Panc1 (cell line): ENCODE results near the gene CFAP20DC. TPM values are rescaled to one million over a fixed set of nuclear protein-coding genes. Genes with fewer than 3 reads are reported as not detected.

Experiments
- ATAC-seq: fragments of 200-7000 bp; cut with Tn5 transposase; 2 replicates; pipeline ENCODE4 v1.9.1; 2020; ENCODE audit warnings: mild to moderate bottlenecking, moderate library complexity
- BruUV-seq: library from RNA; stranded (reverse); fragments of 400-500 nt; replicated peaks from 2 replicates; lab custom pipeline; 2021; lab: Mats Ljungman, UMichigan
- CTCF ChIA-PET: fragments of 300-600 bp; sonication (Branson Sonifier 250); formaldehyde crosslinking; loops from one replicate; lab custom pipeline; 2022; ENCODE audit warnings: antibody characterized with exemption; lab: Charles Lee
- POLR2A ChIA-PET: fragments of 300-600 bp; sonication (Branson Sonifier 250); formaldehyde crosslinking; loops from one replicate; lab custom pipeline; 2022; ENCODE audit warnings: antibody characterized with exemption; lab: Charles Lee
- DNase-seq: peaks from one replicate; pipeline ENCODE4 v3.0.0-alpha.2; 2010; ENCODE audit warnings: low read depth, low spot score
- H3K27ac ChIP-seq: 2 replicates; pipeline ENCODE4 v1.5.1; 2011; ENCODE audit warnings: mild to moderate bottlenecking, low read length, inconsistent platforms
- H3K27me3 ChIP-seq: fragments of 200-500 bp; sonication (Bioruptor generic); 2 replicates; pipeline ENCODE4 v1.6.0; 2014; ENCODE audit warnings: low read length, inconsistent platforms; ENCODE audit not compliant: control insufficient read depth, insufficient read depth
- H3K36me3 ChIP-seq: fragments of 200-500 bp; sonication (Bioruptor generic); 2 replicates; pipeline ENCODE4 v1.5.1; 2014; ENCODE audit warnings: inconsistent platforms, mild to moderate bottlenecking, low read length, moderate library complexity; ENCODE audit not compliant: control insufficient read depth, insufficient read depth
- H3K4me1 ChIP-seq: 2 replicates; pipeline ENCODE4 v1.5.1; 2011; ENCODE audit warnings: inconsistent platforms, mild to moderate bottlenecking, low read length, moderate library complexity; ENCODE audit not compliant: control insufficient read depth, insufficient read depth
- H3K4me3 ChIP-seq, 2 experiments: 2 replicates each; pipeline ENCODE4 v1.5.1; 2011 to 2012; ENCODE audit warnings: low read depth in 2 of 2, low read length in 2 of 2, mild to moderate bottlenecking in 2 of 2, inconsistent platforms in 1 of 2, moderate library complexity in 1 of 2
- H3K9me3 ChIP-seq: fragments of 200-500 bp; sonication (Bioruptor generic); 2 replicates; pipeline ENCODE4 v1.5.1; 2014; ENCODE audit warnings: low read depth, mild to moderate bottlenecking, inconsistent platforms, low read length, moderate library complexity; ENCODE audit not compliant: control insufficient read depth, insufficient read depth
- POLR2AphosphoS5 ChIP-seq: IDR thresholded peaks from 2 replicates; pipeline ENCODE4 v1.6.1; 2012; ENCODE audit warnings: mild to moderate bottlenecking, low read depth, low read length, moderate library complexity
- REST ChIP-seq, 2 experiments: IDR thresholded peaks; 2 replicates each; pipeline ENCODE4 v1.6.1; 2011 to 2012; ENCODE audit warnings: low read depth in 2 of 2, control low read depth in 1 of 2, low read length in 1 of 2, mild to moderate bottlenecking in 1 of 2, moderate library complexity in 1 of 2; ENCODE audit not compliant: insufficient read depth in 1 of 2
- SIN3A ChIP-seq: IDR thresholded peaks from 2 replicates; pipeline ENCODE4 v1.6.1; 2012; ENCODE audit warnings: low read depth, mild to moderate bottlenecking, low read length, moderate library complexity, borderline replicate concordance; ENCODE audit not compliant: insufficient read depth
- TCF7L2 ChIP-seq: IDR thresholded peaks from 2 replicates; pipeline ENCODE4 v1.6.1; 2011; ENCODE audit warnings: mild to moderate bottlenecking, low read depth, low read length, inconsistent platforms
- in situ Hi-C: cut with HindIII; loops from 2 replicates; pipeline ENCODE4 v1.10.0; 2016; ENCODE audit warnings: low sequenced_read_pairs, low pct_unique_long_range_greater_than_20kb
- intact Hi-C: fragments of 100-400 bp; cut with micrococcal nuclease; formaldehyde crosslinking; loops from one replicate; pipeline ENCODE4 v1.10.0; 2022; ENCODE audit not compliant: unreplicated experiment
- total RNA-seq: library from RNA; stranded (reverse); gene quantifications from one replicate; pipeline ENCODE4 v1.2.1, GENCODE V29; 2021; ENCODE audit not compliant: unreplicated experiment
- TF ChIP-seq, protein P1 (sequence below): fragments of 450-650 bp; IDR thresholded peaks from 2 replicates; pipeline ENCODE4 v1.5.1; 2017; ENCODE audit warnings: mild to moderate bottlenecking

Gene CFAP20DC
- total RNA-seq, 1 experiment from 2014 or later, result 4.0 TPM

DNA sequence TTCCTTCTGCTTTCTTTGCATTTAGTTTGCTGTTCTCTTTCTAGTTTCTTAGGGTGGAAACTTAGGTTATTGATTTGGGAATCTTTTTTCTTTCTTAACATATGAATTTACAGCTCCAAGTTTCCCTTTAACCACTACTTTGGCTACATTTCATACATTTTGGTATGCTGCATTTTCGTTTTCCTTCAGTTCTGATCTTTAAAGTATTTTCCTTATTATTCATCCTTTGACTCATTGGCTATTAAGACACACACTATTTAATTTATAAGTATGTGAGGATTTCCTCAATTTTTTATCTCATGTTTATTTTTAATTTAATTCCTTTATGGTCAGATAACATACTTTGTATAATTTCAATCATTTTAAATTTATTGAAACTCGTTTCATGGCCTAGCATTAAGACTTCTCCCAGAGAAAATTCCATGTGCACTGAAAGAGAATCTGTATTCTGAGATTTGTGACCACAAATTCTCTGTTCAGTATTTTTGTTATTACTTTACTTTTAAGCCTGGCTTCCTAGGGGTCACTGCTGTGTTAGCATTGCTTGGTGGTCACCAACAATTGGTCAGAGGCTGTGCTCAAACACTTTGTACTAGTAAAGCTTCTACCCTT lies 87.7 kb downstream of the CFAP20DC start:
- no peaks in the 10 kb centered on the region for H3K36me3 ChIP-seq
- TF ChIP-seq POLR2AphosphoS5 (no peak), TCF7L2 (no peak)
- ChIA-PET POLR2A (no interaction called here), CTCF (no interaction called here)
- no peak overlapping the region for H3K4me3 ChIP-seq
- DNase-seq (no peak), ATAC-seq (no peak)
- no peaks in the 10 kb centered on the region for H3K4me1 ChIP-seq
- no TSS peak for BruUV-seq
- intact Hi-C loops, result no loop called here
- no peaks in the 10 kb centered on the region for H3K9me3 ChIP-seq
- in situ Hi-C loops, result no loop called here
- H3K27me3 ChIP-seq, result no peaks in the 10 kb centered on the region
- H3K27ac ChIP-seq, result no peak overlapping the region

DNA sequence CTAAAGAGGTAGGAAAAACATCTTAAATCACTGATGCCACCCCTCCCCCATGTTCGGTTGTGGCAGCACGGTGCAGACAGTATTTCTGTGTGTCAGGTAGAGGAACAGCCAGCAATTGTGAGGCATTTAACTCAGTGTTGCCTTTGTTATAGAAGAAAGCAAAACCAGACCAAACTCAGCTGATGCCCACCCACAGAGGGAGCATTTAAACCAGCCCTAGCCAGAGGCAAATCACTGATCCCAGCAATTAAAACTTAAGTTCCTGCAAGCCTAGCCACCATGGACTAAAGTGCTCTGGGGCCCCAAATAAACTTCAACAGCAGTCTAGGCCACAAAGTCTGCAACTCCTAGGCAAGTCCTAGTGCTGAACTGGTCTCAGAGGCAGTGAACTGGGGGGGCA lies 94.5 kb downstream of the CFAP20DC start:
- TF ChIP-seq REST (IDR thresholded peaks at IDR 0.05; ENCODE audit: insufficient read depth in 1 of 2, low read depth in 2 of 2, low read length in 1 of 2), result no peak
- TF ChIP-seq, protein P1, sequence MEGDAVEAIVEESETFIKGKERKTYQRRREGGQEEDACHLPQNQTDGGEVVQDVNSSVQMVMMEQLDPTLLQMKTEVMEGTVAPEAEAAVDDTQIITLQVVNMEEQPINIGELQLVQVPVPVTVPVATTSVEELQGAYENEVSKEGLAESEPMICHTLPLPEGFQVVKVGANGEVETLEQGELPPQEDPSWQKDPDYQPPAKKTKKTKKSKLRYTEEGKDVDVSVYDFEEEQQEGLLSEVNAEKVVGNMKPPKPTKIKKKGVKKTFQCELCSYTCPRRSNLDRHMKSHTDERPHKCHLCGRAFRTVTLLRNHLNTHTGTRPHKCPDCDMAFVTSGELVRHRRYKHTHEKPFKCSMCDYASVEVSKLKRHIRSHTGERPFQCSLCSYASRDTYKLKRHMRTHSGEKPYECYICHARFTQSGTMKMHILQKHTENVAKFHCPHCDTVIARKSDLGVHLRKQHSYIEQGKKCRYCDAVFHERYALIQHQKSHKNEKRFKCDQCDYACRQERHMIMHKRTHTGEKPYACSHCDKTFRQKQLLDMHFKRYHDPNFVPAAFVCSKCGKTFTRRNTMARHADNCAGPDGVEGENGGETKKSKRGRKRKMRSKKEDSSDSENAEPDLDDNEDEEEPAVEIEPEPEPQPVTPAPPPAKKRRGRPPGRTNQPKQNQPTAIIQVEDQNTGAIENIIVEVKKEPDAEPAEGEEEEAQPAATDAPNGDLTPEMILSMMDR, result no peak
- no peak for TF ChIP-seq TCF7L2
- TF ChIP-seq SIN3A, result no peak
- TF ChIP-seq POLR2AphosphoS5, result no peak
- Histone ChIP-seq H3K4me3 (no peak overlapping the region), H3K4me1 (no peaks in the 10 kb centered on the region), H3K9me3 (no peaks in the 10 kb centered on the region), H3K27ac (no peak overlapping the region), H3K36me3 (no peaks in the 10 kb centered on the region), H3K27me3 (no peaks in the 10 kb centered on the region)
- ChIA-PET POLR2A (no interaction called here), CTCF (no interaction called here)
- in situ Hi-C loops (no loop called here), intact Hi-C loops (no loop called here)
- no peak for DNase-seq
- ATAC-seq, result no peak
- BruUV-seq, result no TSS peak

DNA sequence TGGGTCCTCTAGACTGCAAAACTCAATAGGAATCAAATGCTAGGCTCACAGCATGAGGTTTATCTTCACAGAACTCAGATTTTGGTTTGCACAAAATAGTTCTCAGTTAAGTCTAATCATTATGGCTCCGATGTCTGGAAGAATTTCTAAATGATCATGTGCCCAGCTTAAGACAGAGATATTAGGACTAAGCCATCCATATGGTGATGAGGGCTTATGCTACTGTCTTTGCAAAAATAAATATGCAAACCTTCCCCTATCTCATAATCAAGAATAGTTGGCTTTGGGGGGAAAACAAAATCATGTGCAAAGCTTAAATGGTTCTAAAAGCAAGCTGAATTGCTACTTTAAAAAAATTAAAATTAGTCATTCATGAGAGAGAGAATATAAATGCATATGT lies 96.5 kb downstream of the CFAP20DC start:
- no peaks in the 10 kb centered on the region for H3K9me3 ChIP-seq
- H3K27me3 ChIP-seq, result no peaks in the 10 kb centered on the region
- H3K27ac ChIP-seq, result no peak overlapping the region
- intact Hi-C loops, result no loop called here
- H3K4me3 ChIP-seq, result no peak overlapping the region
- TF ChIP-seq, protein P1, result no peak
- TF ChIP-seq POLR2AphosphoS5 (no peak), REST (IDR thresholded peaks at IDR 0.05; ENCODE audit: insufficient read depth in 1 of 2, low read depth in 2 of 2, low read length in 1 of 2) (no peak), SIN3A (no peak), TCF7L2 (no peak)
- in situ Hi-C loops, result no loop called here
- no peaks in the 10 kb centered on the region for H3K4me1 ChIP-seq
- no peak for ATAC-seq
- ChIA-PET POLR2A (no interaction called here), CTCF (no interaction called here)
- BruUV-seq, result no TSS peak
- DNase-seq, result no peak
- H3K36me3 ChIP-seq, result no peaks in the 10 kb centered on the region
